Endodermal cell (in vitro differentiated cells): ENCODE measurements around the gene PCP4. TPM values are rescaled to one million over a fixed set of nuclear protein-coding genes. Genes with fewer than 3 reads are reported as not detected.
A peak's percentile ranks its signal among the peaks of the same experiment; 100 is the strongest.

Experiments
- DNase-seq: peaks from one replicate; pipeline ENCODE4 v3.0.0-alpha.2; 2017
- H3K27ac ChIP-seq: 2 replicates; pipeline ENCODE4 v1.5.1; 2013; ENCODE audit warnings: mild to moderate bottlenecking, low read depth, low read length, moderate library complexity
- H3K27me3 ChIP-seq: 2 replicates; pipeline ENCODE4 v1.6.1; 2013; ENCODE audit warnings: mild to moderate bottlenecking, low read length, moderate library complexity; ENCODE audit not compliant: insufficient read depth, control insufficient read depth, poor library complexity, severe bottlenecking
- H3K36me3 ChIP-seq: 2 replicates; pipeline ENCODE4 v1.7.0; 2013; ENCODE audit warnings: mild to moderate bottlenecking, low read length, moderate library complexity; ENCODE audit not compliant: control insufficient read depth, insufficient read depth
- H3K4me1 ChIP-seq: one replicate; pipeline ENCODE4 v1.7.0; 2013; ENCODE audit warnings: low read length; ENCODE audit not compliant: control insufficient read depth, insufficient read depth
- H3K4me3 ChIP-seq: 2 replicates; pipeline ENCODE4 v1.5.1; 2013; ENCODE audit warnings: mild to moderate bottlenecking, low read length, moderate library complexity
- H3K9ac ChIP-seq: 2 replicates; pipeline ENCODE4 v1.6.1; 2013; ENCODE audit warnings: mild to moderate bottlenecking, low read length, moderate library complexity; ENCODE audit not compliant: poor library complexity, severe bottlenecking; ENCODE audit errors: extremely low read depth
- H3K9me3 ChIP-seq: 2 replicates; pipeline ENCODE4 v1.6.1; 2013; ENCODE audit warnings: mild to moderate bottlenecking, low read length, moderate library complexity; ENCODE audit not compliant: control insufficient read depth
- H3K27ac Mint-ChIP-seq: 2 replicates; pipeline ENCODE4 v1.8.0; 2020; ENCODE audit warnings: mixed read lengths
- H3K27me3 Mint-ChIP-seq: 2 replicates; pipeline ENCODE4 v1.8.0; 2021; ENCODE audit warnings: mild to moderate bottlenecking, mixed read lengths; ENCODE audit not compliant: insufficient read depth
- H3K36me3 Mint-ChIP-seq: 2 replicates; pipeline ENCODE4 v1.8.0; 2020; ENCODE audit warnings: low read depth, mixed read lengths
- H3K4me1 Mint-ChIP-seq: 2 replicates; pipeline ENCODE4 v1.8.0; 2020; ENCODE audit warnings: mixed read lengths
- H3K4me3 Mint-ChIP-seq: 2 replicates; pipeline ENCODE4 v1.8.0; 2020; ENCODE audit warnings: mild to moderate bottlenecking, moderate library complexity, mixed read lengths
- H3K9me3 Mint-ChIP-seq: 2 replicates; pipeline ENCODE4 v1.8.0; 2020; ENCODE audit warnings: mild to moderate bottlenecking, mixed read lengths
- WGBS, 2 experiments: methylation state at CpG; one replicate each; pipeline versions ENCODE4 v1.1.5 to v1.1.7; 2013; ENCODE audit warnings: missing lambda C conversion rate in 2 of 2, mixed read lengths in 1 of 2; ENCODE audit not compliant: insufficient coverage in 1 of 2, insufficient read length in 1 of 2; 5-methylcytosine and 5-hydroxymethylcytosine counted together
- total RNA-seq, 2 donors: library from RNA; stranded (reverse); fragmentation: NEBNext Ultra II Directional in 1 of 2; extraction: Animal tissue kit (Norgen Biotek cat#: 25700) in 1 of 2; gene quantifications; 2 replicates in 1 of 2; 3 replicates in 1 of 2; pipeline ENCODE4 v1.2.1, GENCODE V29; 2021
- TF ChIP-seq, protein P1 (sequence below): fragments of 200-600 bp; sonication (generic); conservative IDR thresholded peaks from 2 replicates; pipeline ENCODE4 v1.5.0; 2021; ENCODE audit warnings: antibody characterized with exemption, mild to moderate bottlenecking

Gene PCP4
- total RNA-seq, 2 donors from 2014 or later, result 0.44 TPM; not detected in 1

- 83% methylated on average over 1 of the region's 1 CpG; no CpG with 5 or more reads in 1 of the 2 experiments for WGBS, 2 experiments
- Mint-ChIP-seq H3K27me3 (peaks cover 1% of the 10 kb centered on the region), H3K4me3 (no peak overlapping the region), H3K27ac (no peak overlapping the region), H3K36me3 (no peaks in the 10 kb centered on the region), H3K4me1 (peaks cover 7% of the 10 kb centered on the region), H3K9me3 (no peaks in the 10 kb centered on the region)
- no peaks in the 10 kb centered on the region for H3K36me3 ChIP-seq
- no peak overlapping the region for H3K4me3 ChIP-seq
- no peaks in the 10 kb centered on the region for H3K9me3 ChIP-seq
- H3K4me1 ChIP-seq, result no peaks in the 10 kb centered on the region
- no peak overlapping the region for H3K9ac ChIP-seq
- no peak for DNase-seq
- H3K27ac ChIP-seq, result no peak overlapping the region
- H3K27me3 ChIP-seq, result no peaks in the 10 kb centered on the region
- TF ChIP-seq, protein P1, sequence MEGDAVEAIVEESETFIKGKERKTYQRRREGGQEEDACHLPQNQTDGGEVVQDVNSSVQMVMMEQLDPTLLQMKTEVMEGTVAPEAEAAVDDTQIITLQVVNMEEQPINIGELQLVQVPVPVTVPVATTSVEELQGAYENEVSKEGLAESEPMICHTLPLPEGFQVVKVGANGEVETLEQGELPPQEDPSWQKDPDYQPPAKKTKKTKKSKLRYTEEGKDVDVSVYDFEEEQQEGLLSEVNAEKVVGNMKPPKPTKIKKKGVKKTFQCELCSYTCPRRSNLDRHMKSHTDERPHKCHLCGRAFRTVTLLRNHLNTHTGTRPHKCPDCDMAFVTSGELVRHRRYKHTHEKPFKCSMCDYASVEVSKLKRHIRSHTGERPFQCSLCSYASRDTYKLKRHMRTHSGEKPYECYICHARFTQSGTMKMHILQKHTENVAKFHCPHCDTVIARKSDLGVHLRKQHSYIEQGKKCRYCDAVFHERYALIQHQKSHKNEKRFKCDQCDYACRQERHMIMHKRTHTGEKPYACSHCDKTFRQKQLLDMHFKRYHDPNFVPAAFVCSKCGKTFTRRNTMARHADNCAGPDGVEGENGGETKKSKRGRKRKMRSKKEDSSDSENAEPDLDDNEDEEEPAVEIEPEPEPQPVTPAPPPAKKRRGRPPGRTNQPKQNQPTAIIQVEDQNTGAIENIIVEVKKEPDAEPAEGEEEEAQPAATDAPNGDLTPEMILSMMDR, result no peak
These were observed 48.6 kb downstream of the PCP4 start for GRCh38 chr21:39915881-39916280.

DNA sequence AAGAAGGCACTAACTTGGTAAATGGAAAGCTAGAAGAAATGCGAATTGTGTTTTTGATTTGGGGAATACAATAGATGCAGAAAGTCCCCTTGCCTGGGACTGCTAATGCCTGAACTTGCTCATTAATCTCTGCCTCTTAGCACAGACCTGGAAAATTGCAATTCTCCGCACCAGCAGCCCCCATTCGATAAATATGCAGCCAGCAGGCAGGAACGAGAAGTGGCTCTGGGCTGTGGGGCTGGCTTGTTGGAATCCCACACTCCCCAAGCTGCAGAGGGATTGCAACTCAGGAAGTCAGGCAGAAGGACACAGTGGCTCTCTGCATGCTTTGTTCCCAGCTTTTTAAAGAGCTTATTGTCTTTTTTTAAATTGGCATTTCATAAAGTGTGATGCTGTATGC lies 51.3 kb downstream of the PCP4 start:
- WGBS, 2 experiments, result 80 to 82% methylated on average over 4 of the region's 4 CpGs
- DNase-seq, result no peak
- H3K4me3 Mint-ChIP-seq, result no peak overlapping the region
- no peaks in the 10 kb centered on the region for H3K9me3 Mint-ChIP-seq
- H3K36me3 Mint-ChIP-seq, result no peaks in the 10 kb centered on the region
- H3K27ac ChIP-seq, result peak overlapping the region; percentile 41
- no peaks in the 10 kb centered on the region for H3K27me3 ChIP-seq
- H3K9me3 ChIP-seq, result no peaks in the 10 kb centered on the region
- H3K4me1 ChIP-seq, result no peaks in the 10 kb centered on the region
- peaks cover 7% of the 10 kb centered on the region for H3K4me1 Mint-ChIP-seq
- TF ChIP-seq, protein P1, result no peak
- no peaks in the 10 kb centered on the region for H3K36me3 ChIP-seq
- H3K9ac ChIP-seq, result no peak overlapping the region
- peaks cover 1% of the 10 kb centered on the region for H3K27me3 Mint-ChIP-seq
- H3K4me3 ChIP-seq, result no peak overlapping the region
- H3K27ac Mint-ChIP-seq, result no peak overlapping the region

DNA sequence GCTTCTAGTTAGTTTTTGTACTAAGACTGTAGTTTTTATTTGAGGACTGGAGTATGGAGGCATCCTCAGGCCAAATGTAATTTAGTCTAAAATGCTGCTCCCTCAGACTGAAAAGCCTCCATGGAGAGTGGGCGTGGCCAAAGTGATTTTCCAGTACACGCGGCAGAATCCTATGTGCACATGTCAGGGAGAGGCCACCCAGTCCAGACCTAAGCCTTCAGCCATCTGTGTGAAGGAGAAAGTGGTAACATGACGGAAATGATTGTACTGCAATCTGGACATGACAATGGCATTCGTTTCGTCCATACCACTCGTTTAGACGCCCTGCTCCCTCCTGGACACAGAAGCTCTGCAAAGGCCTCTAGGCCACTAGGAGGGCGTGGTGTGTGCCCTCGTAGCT lies 56.2 kb downstream of the PCP4 start:
- H3K27ac ChIP-seq, result no peak overlapping the region
- Mint-ChIP-seq H3K27me3 (peaks cover 1% of the 10 kb centered on the region), H3K4me3 (no peak overlapping the region), H3K36me3 (no peaks in the 10 kb centered on the region), H3K27ac (no peak overlapping the region), H3K4me1 (peaks cover 7% of the 10 kb centered on the region), H3K9me3 (no peaks in the 10 kb centered on the region)
- no peak for DNase-seq
- H3K27me3 ChIP-seq, result no peaks in the 10 kb centered on the region
- no peaks in the 10 kb centered on the region for H3K9me3 ChIP-seq
- TF ChIP-seq, protein P1, result no peak
- no peak overlapping the region for H3K4me3 ChIP-seq
- 92 to 96% methylated on average over 10 of the region's 10 CpGs for WGBS, 2 experiments
- no peaks in the 10 kb centered on the region for H3K4me1 ChIP-seq
- H3K36me3 ChIP-seq, result no peaks in the 10 kb centered on the region
- no peak overlapping the region for H3K9ac ChIP-seq
